ENCODE measurements around the gene GSE1. TPM values are rescaled to one million over a fixed set of nuclear protein-coding genes. Genes with fewer than 3 reads are reported as not detected.

Gene GSE1
- total and polyA plus RNA-seq, 9 of the 15 experiments (the other 6 are each of a cell fraction or from before 2014, with no cell fraction given) = 12.2 to 244 (median 57.9) TPM

GRCh38 chr16:85601730-85602401 is 11.3 kb upstream of the GSE1 start (continued):
- TF ChIP-seq UBTF (IDR thresholded peaks at IDR 0.05; ENCODE audit: borderline replicate concordance in 1 of 2, low read depth in 2 of 2, low read length in 2 of 2) = peak in 1 of 2 experiments; percentile 24; a peak in 1 of 4 replicates
- peak in 1 of 2 experiments; percentile 9; a peak in 1 of 4 replicates for TF ChIP-seq NRF1 (conservative IDR thresholded peaks at IDR 0.05 in 1 of 2, IDR thresholded peaks at IDR 0.05 in 1 of 2)
- TF ChIP-seq KLF13 (tag; IDR thresholded peaks at IDR 0.05; ENCODE audit: borderline replicate concordance, low read depth) = peak; percentile 11; the same call in 1 of the 2 replicates
- peak in 1 of 2 experiments; percentile 89 for TF ChIP-seq E2F6 (IDR thresholded peaks at IDR 0.05; ENCODE audit: borderline replicate concordance in 1 of 2, extremely low read depth in 1 of 2, insufficient read depth in 1 of 2, insufficient read length in 1 of 2, low read depth in 1 of 2, low read length in 1 of 2, poor library complexity in 1 of 2, severe bottlenecking in 1 of 2)
- TF ChIP-seq MXI1 (IDR thresholded peaks at IDR 0.05; ENCODE audit: low read depth, low read length) = no peak
- 0 out of 6 replicates have a peak, but pooled peaks of 1 of the 3 experiments have one; percentile 14 for TF ChIP-seq ZBTB11 (CRISPR knock-in tag; IDR thresholded peaks at IDR 0.05)
- peak; percentile 72 for TF ChIP-seq RBFOX2 (IDR thresholded peaks at IDR 0.05; ENCODE audit: low read depth, low read length)
- 0 out of 2 replicates have a peak, but pooled peaks have one; percentile 20 for TF ChIP-seq MTA3 (IDR thresholded peaks at IDR 0.05; ENCODE audit: borderline replicate concordance)
- TF ChIP-seq ZFP36 (IDR thresholded peaks at IDR 0.05; ENCODE audit: low read depth, low read length, partially characterized antibody) = peak; percentile 4
- peak; percentile 55 for TF ChIP-seq CXXC5 (CRISPR knock-in tag; IDR thresholded peaks at IDR 0.05)
- TF ChIP-seq XRCC4 (IDR thresholded peaks at IDR 0.05; ENCODE audit: extremely low read depth, insufficient read depth, insufficient read length) = no peak
- 0 out of 3 replicates have a peak, but pooled peaks of 1 of the 2 experiments have one; percentile 15 for TF ChIP-seq CBX3 (IDR thresholded peaks at IDR 0.05; ENCODE audit: borderline replicate concordance in 1 of 2, low read length in 2 of 2)
- no peak for TF ChIP-seq SMARCA5 (IDR thresholded peaks at IDR 0.05)
- TF ChIP-seq ARID3A (IDR thresholded peaks at IDR 0.05; ENCODE audit: borderline replicate concordance, low read depth, low read length) = peak; percentile 43; the same call in 1 of the 2 replicates
- TF ChIP-seq BHLHE40 (IDR thresholded peaks at IDR 0.05; ENCODE audit: low read length) = 0 out of 2 replicates have a peak, but pooled peaks have one; percentile 11
- TF ChIP-seq DNMT1 (IDR thresholded peaks at IDR 0.05) = no peak
- TF ChIP-seq PML (IDR thresholded peaks at IDR 0.05; ENCODE audit: low read length) = no peak
